Mammary epithelial cell (primary cell): Measurements from ENCODE around the gene BRWD1.

ENCODE experiments used
- CTCF ChIP-seq, 2 donors: IDR thresholded peaks in 1 of 2; conservative IDR thresholded peaks in 1 of 2; 2 replicates each; pipeline ENCODE4 v1.5.1; 2011 to 2012; ENCODE audit warnings: inconsistent platforms in 2 of 2, low read length in 2 of 2, mild to moderate bottlenecking in 2 of 2, control low read depth in 1 of 2, low read depth in 1 of 2; ENCODE audit not compliant: insufficient read depth in 1 of 2; ENCODE audit errors: extremely low read depth in 1 of 2
- EZH2 ChIP-seq: IDR thresholded peaks from 2 replicates; pipeline ENCODE4 v1.6.1; 2012; ENCODE audit warnings: low read length, inconsistent platforms, borderline replicate concordance

DNA sequence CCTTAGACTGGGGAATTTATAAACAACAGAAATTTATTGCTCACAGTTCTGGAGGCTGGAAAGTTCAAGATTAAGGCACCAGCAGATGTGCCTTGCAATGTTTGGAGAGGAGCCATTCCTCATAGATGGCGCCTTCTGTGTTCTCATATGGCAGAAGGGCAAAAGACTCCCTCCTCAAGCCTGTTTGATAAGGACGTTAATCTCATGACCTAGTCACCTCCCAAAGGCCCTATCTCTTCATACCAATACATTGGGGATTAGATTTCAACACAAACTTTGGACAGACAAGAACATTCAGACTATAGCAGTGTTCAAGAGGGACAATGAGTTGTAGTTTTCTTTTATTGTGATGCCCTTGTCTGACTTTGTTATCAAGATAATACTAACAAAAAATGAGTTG is 164.5 kb downstream of the BRWD1 start:
- TF ChIP-seq CTCF (conservative IDR thresholded peaks at IDR 0.05 in 1 of 2, IDR thresholded peaks at IDR 0.05 in 1 of 2; ENCODE audit: extremely low read depth in 1 of 2, insufficient read depth in 1 of 2, low read depth in 1 of 2, low read length in 2 of 2) (no peak), EZH2 (no peak)
